Measurements from ENCODE around the gene ARID4A.
"Not testable (repeated sequence)": the region's sequence is repeated elsewhere in the genome, so short reads cannot be mapped to it uniquely, and the experiment has no call there.

The ARID4A gene

DNA sequence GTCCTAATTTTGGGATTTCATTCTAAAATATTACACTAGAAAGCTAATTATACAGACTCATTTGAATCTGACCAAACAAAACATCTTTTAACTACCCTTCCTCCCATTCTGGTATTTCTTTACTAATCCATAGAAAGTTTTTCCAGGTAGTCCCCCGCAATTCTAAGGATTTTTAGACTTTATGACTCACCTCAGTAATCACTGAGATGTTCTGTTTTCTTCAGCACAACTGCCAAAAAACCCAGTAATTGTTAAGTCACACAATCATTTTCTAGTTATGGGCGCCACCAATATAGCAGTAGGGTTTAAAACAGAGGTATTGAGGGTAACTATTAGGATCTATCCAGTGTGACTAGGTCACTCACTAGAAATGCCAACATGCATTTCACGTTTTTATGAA lies 1.6 kb upstream of the ARID4A start:
- no peak for DNase-seq

GRCh38 chr14:58297412-58297761 lies 968 bp upstream of the ARID4A start:
- DNase-seq, result no peak

GRCh38 chr14:58297762-58298476 lies 436 bp upstream of the ARID4A start:
- peak; percentile 100 for DNase-seq

GRCh38 chr14:58299401-58300330 lies 1.3 kb downstream of the ARID4A start:
- no peak for DNase-seq

DNA sequence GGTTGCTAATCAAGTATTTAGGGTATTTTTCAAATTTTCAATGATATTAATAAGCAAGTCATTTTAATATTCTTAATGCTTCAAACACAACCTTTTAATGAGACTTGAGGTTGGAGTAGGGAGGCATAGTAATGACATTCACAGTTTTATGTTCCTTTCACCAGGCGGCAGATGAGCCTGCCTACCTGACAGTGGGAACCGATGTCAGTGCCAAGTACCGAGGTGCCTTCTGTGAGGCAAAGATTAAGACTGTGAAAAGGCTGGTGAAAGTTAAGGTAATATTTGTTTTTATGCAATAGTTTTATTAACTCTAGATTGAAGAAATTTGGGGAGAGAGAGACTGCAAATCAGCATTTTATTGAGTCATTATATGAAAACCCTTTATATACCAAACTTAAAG lies 3.1 kb downstream of the ARID4A start:
- no peak for DNase-seq

DNA sequence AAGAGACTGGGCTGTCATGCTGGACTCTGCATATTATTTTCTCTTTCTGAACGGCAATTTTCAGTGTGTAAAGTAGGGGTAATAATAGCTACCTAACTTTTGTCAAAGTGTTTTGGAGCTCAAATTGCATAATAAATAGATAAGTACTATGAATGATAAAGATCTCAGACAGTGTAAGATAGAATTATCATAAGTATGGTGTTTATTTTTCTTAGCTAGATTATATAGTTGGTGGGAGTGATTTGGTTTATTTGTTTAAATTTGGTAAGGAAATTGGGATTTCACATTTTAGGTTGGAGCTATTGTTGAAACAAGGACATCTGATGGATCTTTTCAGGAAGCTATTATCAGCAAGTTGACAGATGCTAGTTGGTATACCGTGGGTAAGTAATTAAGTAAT lies 7.4 kb downstream of the ARID4A start:
- DNase-seq, result no peak

DNA sequence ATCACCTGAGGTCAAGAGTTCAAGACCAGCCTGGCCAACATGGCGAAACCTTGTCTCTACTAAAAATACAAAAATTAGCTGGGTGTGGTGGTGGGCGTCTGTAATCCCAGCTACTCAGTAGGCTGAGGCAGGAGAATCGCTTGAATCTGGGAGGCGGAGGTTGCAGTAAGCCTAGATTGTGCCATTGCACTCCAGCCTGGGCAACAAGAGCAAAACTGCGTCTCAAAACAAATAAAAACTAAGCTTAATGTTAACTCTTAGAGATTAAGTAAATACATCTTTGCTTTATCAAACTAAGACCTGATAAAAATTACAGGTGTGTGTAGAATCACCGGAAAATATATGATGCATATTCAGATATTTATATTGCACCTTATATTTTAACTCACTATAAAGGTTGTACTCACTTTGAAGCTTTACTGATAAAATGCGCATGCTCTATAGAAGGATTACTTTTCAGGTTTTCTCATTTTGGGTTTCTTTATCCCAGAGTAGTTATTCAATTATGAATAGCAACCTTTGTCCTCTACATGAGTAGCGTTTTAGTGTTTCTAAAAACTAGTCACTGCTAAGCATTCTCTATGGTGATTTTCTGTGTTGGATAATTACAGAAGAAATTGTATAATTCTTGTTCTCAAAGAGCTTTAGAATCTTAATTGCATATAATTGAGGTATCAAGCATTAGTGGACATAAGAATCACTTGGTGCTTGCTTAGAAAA lies 9.4 kb downstream of the ARID4A start:
- DNase-seq, result no peak

DNA sequence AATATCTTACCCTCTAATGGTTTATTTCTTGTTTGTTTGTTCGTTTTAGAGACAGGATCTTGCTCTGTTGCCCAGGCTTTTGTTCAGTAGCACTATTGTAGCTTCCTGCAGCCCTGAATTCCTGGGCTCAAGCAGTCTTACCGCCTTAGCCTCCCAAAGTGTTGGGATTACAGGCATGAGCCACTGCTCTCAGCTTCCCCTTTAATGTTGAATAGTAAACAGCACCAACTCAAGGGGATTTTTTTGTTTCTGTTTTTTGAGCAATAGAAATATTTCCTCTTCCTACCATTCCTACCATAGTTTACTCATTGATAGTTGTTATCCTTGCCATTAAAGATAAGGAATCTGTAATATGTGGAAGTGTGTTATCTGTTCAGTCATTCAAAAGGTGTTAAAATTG lies 10.7 kb downstream of the ARID4A start:
- DNase-seq, result no peak

GRCh38 chr14:58313699-58314098 lies 15.3 kb downstream of the ARID4A start:
- no peak for DNase-seq

DNA sequence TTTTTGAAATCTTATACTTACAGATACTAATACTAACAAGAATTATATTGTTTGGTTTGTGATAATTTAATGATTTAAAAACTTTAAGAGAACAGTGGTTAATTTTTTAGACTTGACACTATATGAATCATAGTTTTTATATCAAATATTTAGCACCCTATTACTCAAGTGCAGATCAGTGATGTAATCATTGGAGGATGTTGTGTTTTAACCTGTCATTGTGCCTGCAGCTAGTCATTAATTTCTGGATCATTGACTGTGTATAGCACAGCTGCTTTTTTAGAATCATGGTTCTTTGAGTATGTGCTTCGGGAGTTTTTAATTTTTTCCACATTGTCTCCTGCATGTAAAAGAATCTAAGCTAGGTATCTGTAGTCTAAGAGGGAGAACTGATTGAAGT lies 17.3 kb downstream of the ARID4A start:
- DNase-seq, result no peak

DNA sequence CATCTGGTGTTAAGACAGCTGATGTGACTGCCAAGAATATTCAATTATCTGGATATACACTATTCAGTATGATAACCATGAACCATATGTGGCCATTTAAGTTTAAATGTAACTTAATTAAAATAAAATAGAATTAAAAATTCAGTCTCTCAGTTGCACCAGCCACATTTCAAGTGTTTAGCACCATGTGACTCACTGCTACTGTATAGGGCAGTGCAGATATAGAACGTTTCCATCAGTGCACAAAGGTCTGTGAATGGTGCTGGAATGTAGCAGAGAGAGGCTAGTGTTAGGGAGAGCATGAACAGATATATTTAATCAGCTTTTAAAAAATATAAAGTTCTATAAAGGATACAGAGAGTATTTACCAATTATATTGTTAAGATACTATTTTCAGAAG lies 28.7 kb downstream of the ARID4A start:
- no peak for DNase-seq

GRCh38 chr14:58331111-58331510 lies 32.8 kb downstream of the ARID4A start:
- peak; percentile 88 for DNase-seq

GRCh38 chr14:58332561-58332960 lies 34.2 kb downstream of the ARID4A start:
- no peak for DNase-seq

GRCh38 chr14:58339666-58340065 lies 41.3 kb downstream of the ARID4A start:
- DNase-seq, result not testable (repeated sequence)

- no peak for DNase-seq
Measured at GRCh38 chr14:58341152-58341748, 42.9 kb downstream of the ARID4A start.

GRCh38 chr14:58343535-58343934 lies 45.2 kb downstream of the ARID4A start:
- not testable (repeated sequence) for DNase-seq

DNA sequence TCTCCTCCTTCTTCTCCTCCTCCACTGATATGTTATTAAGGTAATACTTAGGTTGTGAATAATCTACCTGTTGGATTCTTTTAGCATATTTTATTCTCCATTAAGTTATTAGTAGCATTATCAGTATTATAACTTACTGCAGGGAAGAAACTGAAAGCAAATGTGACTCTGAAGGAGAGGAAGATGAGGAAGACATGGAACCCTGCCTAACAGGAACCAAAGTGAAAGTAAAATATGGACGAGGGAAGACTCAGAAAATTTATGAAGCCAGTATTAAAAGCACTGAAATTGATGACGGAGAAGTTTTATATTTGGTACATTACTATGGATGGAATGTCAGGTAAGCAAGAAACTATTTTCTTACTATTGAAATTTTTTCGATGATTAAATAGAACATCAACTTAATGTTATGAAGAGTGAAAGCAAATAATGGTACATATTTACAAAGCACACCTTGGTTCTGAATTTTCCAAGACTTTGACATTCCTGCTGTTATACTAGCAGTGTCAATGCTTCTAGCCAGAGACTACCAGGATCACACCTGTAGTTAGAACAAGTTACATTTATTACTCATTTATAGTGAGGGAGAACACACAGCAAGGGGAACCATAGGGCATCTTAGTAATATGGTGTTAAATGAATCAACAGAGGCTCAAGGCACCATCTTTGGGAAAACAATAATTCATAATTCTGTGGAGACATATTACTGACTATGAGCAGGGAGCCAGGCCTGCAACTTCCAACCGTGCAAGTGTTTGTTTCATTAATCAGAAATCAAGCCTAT lies 55.4 kb downstream of the ARID4A start:
- no peak for DNase-seq

DNA sequence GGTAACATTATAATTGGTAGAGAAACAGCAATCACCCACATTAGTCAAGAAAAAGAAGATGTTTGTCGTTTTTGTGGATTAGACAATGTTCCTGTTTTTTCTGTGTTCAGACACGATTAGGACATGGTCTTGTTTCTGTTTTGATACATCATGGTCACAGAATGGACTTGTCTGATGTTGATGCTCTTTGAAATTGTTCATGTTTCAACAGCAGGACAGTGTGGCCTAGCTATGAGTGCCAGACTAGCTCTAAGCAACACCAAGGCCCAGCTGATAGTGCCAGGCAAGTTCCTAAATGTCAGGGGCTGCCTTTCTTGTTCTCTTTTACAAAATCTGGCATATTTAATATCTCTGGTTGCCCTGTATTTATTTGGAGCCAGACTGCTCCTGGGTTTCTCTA lies 56.5 kb downstream of the ARID4A start:
- no peak for DNase-seq

- DNase-seq, result no peak
Measured at GRCh38 chr14:58356268-58356667, 57.9 kb downstream of the ARID4A start.

GRCh38 chr14:58362272-58362671 lies 63.9 kb downstream of the ARID4A start:
- DNase-seq, result not testable (repeated sequence)

DNA sequence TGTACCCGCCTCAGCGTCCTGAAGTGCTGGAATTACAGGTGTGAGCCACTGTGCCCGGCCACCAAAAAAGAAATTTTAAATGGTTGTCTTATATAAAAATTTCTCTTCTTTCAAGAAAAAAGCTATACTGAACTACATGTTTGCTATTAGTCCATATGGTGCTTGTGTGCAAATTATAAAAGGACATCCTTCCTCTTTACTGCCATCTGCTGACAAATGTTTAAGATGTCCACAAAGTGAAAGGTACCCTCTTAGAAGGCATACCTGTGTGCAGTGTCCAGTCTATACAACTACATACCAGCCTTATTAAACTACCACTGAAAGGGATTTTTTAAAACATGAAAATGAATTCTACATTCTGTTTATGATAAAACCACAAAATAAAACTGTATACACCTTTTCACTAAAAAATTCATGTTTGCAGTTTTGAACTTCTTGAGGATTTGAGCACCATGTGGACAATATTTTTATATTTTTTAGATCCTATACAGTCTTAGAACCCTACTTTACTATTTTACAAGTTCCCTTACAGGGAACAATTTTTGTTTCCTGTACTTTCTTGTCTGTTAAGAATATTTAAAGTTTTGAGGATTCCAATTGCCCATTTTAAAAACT lies 64.5 kb downstream of the ARID4A start:
- DNase-seq, result no peak

DNA sequence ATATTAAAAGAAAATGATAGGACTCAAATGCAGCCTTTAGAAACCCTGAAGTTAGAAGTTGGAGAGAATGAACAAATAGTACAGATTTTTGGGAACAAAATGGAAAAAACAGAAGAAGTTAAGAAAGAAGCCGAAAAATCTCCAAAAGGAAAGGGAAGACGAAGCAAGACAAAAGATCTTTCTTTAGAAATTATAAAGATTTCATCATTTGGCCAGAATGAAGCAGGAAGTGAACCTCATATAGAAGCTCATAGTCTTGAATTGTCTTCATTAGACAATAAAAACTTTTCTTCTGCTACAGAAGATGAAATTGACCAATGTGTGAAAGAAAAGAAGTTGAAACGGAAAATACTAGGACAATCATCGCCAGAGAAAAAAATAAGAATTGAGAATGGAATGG lies 66.0 kb downstream of the ARID4A start:
- no peak for DNase-seq
